Measurements from ENCODE around the gene SGCE.

Gene SGCE

GRCh38 chr7:94584113-94584512 lies 71.8 kb downstream of the SGCE start:
- H3K27me3 Mint-ChIP-seq: no peaks in the 10 kb centered on the region
- CTCF ChIA-PET: no interaction called here
- DNase-seq: no peak

GRCh38 chr7:94580601-94581000 lies 75.3 kb downstream of the SGCE start:
- no peaks in the 10 kb centered on the region for H3K4me1 Mint-ChIP-seq
- peaks cover 18% of the 10 kb centered on the region for H3K36me3 Mint-ChIP-seq
- no peak overlapping the region for H3K4me3 Mint-ChIP-seq

More at GRCh38 chr7:94584113-94584512, 71.8 kb downstream of the SGCE start:
- H3K9me3 Mint-ChIP-seq: no peaks in the 10 kb centered on the region
- H3K4me3 Mint-ChIP-seq: no peak overlapping the region
- no peaks in the 10 kb centered on the region for H3K36me3 Mint-ChIP-seq
- no peaks in the 10 kb centered on the region for H3K4me1 Mint-ChIP-seq
- no peak overlapping the region for H3K27ac Mint-ChIP-seq

DNA sequence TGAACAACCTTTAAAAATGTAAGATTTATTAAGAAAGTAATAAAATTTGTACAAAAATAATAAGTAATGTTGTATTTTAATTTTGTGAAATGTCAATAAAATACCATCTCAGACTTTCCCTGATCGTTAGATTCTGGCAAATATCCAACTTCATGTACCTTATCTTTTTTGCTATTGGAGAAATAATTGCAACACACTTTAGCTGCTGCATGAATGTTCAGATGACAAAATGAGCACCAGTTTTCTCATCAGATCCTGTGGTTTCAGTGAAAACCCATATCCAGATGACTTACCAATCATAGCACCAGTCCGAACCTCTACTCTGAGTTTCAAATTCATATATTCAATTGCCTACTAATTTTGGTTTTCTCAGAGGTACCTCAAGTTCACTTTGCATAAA lies 76.5 kb downstream of the SGCE start:
- Mint-ChIP-seq H3K27me3 (no peaks in the 10 kb centered on the region), H3K4me3 (no peak overlapping the region), H3K4me1 (no peaks in the 10 kb centered on the region), H3K36me3 (peaks cover 25% of the 10 kb centered on the region), H3K9me3 (peaks cover 14% of the 10 kb centered on the region), H3K27ac (no peak overlapping the region)
- DNase-seq: no peak
- CTCF ChIA-PET: no interaction called here

More at GRCh38 chr7:94580601-94581000, 75.3 kb downstream of the SGCE start:
- H3K27ac Mint-ChIP-seq: no peak overlapping the region
- DNase-seq: no peak
- no peaks in the 10 kb centered on the region for H3K27me3 Mint-ChIP-seq
- CTCF ChIA-PET: no interaction called here
- peaks cover 6% of the 10 kb centered on the region for H3K9me3 Mint-ChIP-seq

DNA sequence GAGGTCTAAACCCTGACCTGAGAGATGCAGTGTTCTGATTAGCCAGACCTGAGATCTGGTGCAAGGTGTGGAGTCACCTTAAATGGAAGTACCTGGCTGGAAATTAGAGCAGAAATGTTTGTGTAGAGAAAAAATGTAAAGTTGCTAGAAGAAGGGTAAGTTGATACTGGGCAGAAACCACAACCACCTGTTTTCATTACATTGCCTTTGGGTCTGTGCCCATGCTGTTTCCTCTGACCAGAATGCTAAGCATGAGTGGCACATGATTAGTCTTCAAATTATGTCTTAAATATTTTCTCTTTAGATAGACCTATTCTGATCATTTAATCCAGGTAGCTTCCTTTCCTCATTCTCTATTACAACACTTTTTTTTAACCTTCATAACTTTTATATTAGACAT lies 77.3 kb downstream of the SGCE start:
- no peak overlapping the region for H3K4me3 Mint-ChIP-seq
- H3K36me3 Mint-ChIP-seq: peaks cover 29% of the 10 kb centered on the region

DNA sequence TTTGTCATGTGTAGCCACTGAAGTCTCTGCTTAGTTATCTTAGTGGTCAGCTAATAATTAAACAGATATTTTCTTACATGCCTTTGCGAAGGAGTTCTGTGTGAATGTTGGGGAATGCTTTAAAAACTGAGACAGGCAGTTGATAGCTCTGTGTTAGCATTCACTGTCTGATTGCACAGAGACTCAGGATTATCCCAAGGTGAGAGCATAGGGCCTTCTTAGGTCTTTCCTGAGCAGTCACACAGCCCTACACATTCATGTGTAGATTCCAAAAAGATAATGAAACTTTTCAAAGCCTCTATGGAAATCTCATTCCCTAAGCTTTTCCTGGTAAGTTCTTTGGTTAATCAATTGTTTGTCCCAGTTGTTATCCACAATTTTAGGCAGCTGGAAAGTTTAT lies 78.6 kb downstream of the SGCE start:
- Mint-ChIP-seq H3K36me3 (peaks cover 29% of the 10 kb centered on the region), H3K27ac (no peak overlapping the region), H3K27me3 (no peaks in the 10 kb centered on the region), H3K9me3 (peaks cover 19% of the 10 kb centered on the region), H3K4me1 (no peaks in the 10 kb centered on the region), H3K4me3 (no peak overlapping the region)
- DNase-seq: no peak
- CTCF ChIA-PET: no interaction called here

More for the DNA sequence above, 77.3 kb downstream of the SGCE start:
- no peaks in the 10 kb centered on the region for H3K4me1 Mint-ChIP-seq
- H3K27ac Mint-ChIP-seq: no peak overlapping the region
- peaks cover 17% of the 10 kb centered on the region for H3K9me3 Mint-ChIP-seq
- DNase-seq: no peak
- CTCF ChIA-PET: no interaction called here
- no peaks in the 10 kb centered on the region for H3K27me3 Mint-ChIP-seq

GRCh38 chr7:94576316-94576715 lies 79.6 kb downstream of the SGCE start:
- no peak overlapping the region for H3K27ac Mint-ChIP-seq
- H3K27me3 Mint-ChIP-seq: no peaks in the 10 kb centered on the region
- H3K9me3 Mint-ChIP-seq: peaks cover 19% of the 10 kb centered on the region

DNA sequence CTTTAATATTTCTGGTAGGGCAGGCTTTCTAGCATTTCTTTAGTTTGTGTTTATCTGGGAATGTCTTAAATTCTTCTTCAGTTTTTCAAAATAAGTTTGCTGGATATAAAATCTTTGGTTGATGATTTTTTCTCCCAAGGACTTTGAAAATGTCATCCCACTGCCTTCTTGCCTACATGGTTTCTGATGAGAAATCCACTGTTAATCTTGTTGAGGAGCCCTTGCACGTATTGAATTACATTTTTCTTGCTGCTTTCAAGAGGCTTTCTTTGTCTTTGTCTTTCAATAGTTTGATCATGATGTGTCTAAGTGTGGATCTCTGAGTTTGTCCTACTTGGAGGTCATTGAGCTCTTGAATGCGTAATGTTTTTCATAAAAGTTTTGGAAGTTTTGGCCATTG lies 80.3 kb downstream of the SGCE start:
- peaks cover 33% of the 10 kb centered on the region for H3K36me3 Mint-ChIP-seq
- H3K27ac Mint-ChIP-seq: no peak overlapping the region
- peaks cover 19% of the 10 kb centered on the region for H3K9me3 Mint-ChIP-seq
- DNase-seq: no peak
- no peaks in the 10 kb centered on the region for H3K27me3 Mint-ChIP-seq
- CTCF ChIA-PET: no interaction called here
- H3K4me1 Mint-ChIP-seq: no peaks in the 10 kb centered on the region
- no peak overlapping the region for H3K4me3 Mint-ChIP-seq

More at GRCh38 chr7:94576316-94576715, 79.6 kb downstream of the SGCE start:
- Mint-ChIP-seq H3K4me1 (no peaks in the 10 kb centered on the region), H3K36me3 (peaks cover 32% of the 10 kb centered on the region), H3K4me3 (no peak overlapping the region)
- no peak for DNase-seq
- CTCF ChIA-PET: no interaction called here

DNA sequence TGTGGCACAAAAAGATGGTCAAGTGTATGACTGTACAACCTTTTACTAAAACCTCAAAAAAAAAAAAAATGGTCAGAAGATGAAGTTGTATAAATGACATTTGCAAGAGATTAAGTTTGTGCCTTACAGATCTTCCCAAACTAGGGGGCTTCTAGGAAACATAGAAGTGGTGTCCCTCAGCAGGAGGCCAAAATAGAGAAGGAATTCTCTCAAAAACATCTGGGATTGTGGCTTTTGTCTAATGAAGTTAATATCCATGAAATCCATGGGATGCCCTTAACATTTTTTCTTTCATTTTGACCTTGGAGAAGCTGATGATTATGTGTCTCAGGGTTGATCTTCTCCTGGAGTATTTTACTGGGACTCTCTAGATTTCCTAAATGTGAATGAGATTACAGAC lies 84.1 kb downstream of the SGCE start:
- Mint-ChIP-seq H3K4me3 (no peak overlapping the region), H3K27ac (no peak overlapping the region), H3K36me3 (peaks cover 28% of the 10 kb centered on the region), H3K4me1 (no peaks in the 10 kb centered on the region), H3K9me3 (peaks cover 19% of the 10 kb centered on the region), H3K27me3 (no peaks in the 10 kb centered on the region)
- no peak for DNase-seq
- CTCF ChIA-PET: no interaction called here

- no peaks in the 10 kb centered on the region for H3K9me3 Mint-ChIP-seq
- no peak overlapping the region for H3K27ac Mint-ChIP-seq
- no peaks in the 10 kb centered on the region for H3K4me1 Mint-ChIP-seq
- no peak overlapping the region for H3K4me3 Mint-ChIP-seq
- H3K27me3 Mint-ChIP-seq: no peaks in the 10 kb centered on the region
- DNase-seq: no peak
- CTCF ChIA-PET: no interaction called here
- H3K36me3 Mint-ChIP-seq: peaks cover 5% of the 10 kb centered on the region
These were observed 88.5 kb downstream of the SGCE start for GRCh38 chr7:94567396-94567795.

- H3K27ac Mint-ChIP-seq: no peak overlapping the region
- no peaks in the 10 kb centered on the region for H3K9me3 Mint-ChIP-seq
- H3K36me3 Mint-ChIP-seq: peaks cover 1% of the 10 kb centered on the region
- H3K27me3 Mint-ChIP-seq: no peaks in the 10 kb centered on the region
- H3K4me1 Mint-ChIP-seq: no peaks in the 10 kb centered on the region
- H3K4me3 Mint-ChIP-seq: no peak overlapping the region
- DNase-seq: no peak
- CTCF ChIA-PET: no interaction called here
These were observed 90.6 kb downstream of the SGCE start for GRCh38 chr7:94565247-94565894.

GRCh38 chr7:94562525-94562924 lies 93.4 kb downstream of the SGCE start:
- Mint-ChIP-seq H3K27ac (no peak overlapping the region), H3K36me3 (peaks cover 7% of the 10 kb centered on the region), H3K27me3 (no peaks in the 10 kb centered on the region), H3K4me3 (no peak overlapping the region), H3K9me3 (no peaks in the 10 kb centered on the region), H3K4me1 (no peaks in the 10 kb centered on the region)
- DNase-seq: no peak
- CTCF ChIA-PET: no interaction called here

GRCh38 chr7:94561841-94562514 lies 94.0 kb downstream of the SGCE start:
- no peak for DNase-seq
- CTCF ChIA-PET: no interaction called here
- Mint-ChIP-seq H3K4me1 (no peaks in the 10 kb centered on the region), H3K36me3 (peaks cover 7% of the 10 kb centered on the region), H3K4me3 (no peak overlapping the region), H3K27me3 (no peaks in the 10 kb centered on the region), H3K9me3 (no peaks in the 10 kb centered on the region), H3K27ac (no peak overlapping the region)

GRCh38 chr7:94559972-94560371 lies 96.0 kb downstream of the SGCE start:
- CTCF ChIA-PET: no interaction called here
- no peaks in the 10 kb centered on the region for H3K9me3 Mint-ChIP-seq
- no peak overlapping the region for H3K27ac Mint-ChIP-seq
- H3K4me1 Mint-ChIP-seq: no peaks in the 10 kb centered on the region
- H3K27me3 Mint-ChIP-seq: no peaks in the 10 kb centered on the region
- no peak for DNase-seq
- no peak overlapping the region for H3K4me3 Mint-ChIP-seq
- peaks cover 12% of the 10 kb centered on the region for H3K36me3 Mint-ChIP-seq

- CTCF ChIA-PET: no interaction called here
- no peaks in the 10 kb centered on the region for H3K4me1 Mint-ChIP-seq
- H3K36me3 Mint-ChIP-seq: peaks cover 20% of the 10 kb centered on the region
- H3K27ac Mint-ChIP-seq: no peak overlapping the region
- no peaks in the 10 kb centered on the region for H3K27me3 Mint-ChIP-seq
- H3K9me3 Mint-ChIP-seq: no peaks in the 10 kb centered on the region
- no peak overlapping the region for H3K4me3 Mint-ChIP-seq
- DNase-seq: no peak
These were observed 98.7 kb downstream of the SGCE start for GRCh38 chr7:94557215-94557614.

- CTCF ChIA-PET: no interaction called here
These were observed 99.9 kb downstream of the SGCE start for GRCh38 chr7:94556028-94556427.

More at GRCh38 chr7:94556028-94556427, 99.9 kb downstream of the SGCE start:
- peaks cover 21% of the 10 kb centered on the region for H3K36me3 Mint-ChIP-seq
- no peaks in the 10 kb centered on the region for H3K27me3 Mint-ChIP-seq
- H3K27ac Mint-ChIP-seq: no peak overlapping the region
- no peaks in the 10 kb centered on the region for H3K4me1 Mint-ChIP-seq
- H3K4me3 Mint-ChIP-seq: no peak overlapping the region
- no peaks in the 10 kb centered on the region for H3K9me3 Mint-ChIP-seq
- no peak for DNase-seq
